SU-DHL-6 (cell line): Measurements from ENCODE around the gene LRRC53.

Source experiments
- CTCF ChIP-seq: fragments of 200-600 bp; sonication (generic); IDR thresholded peaks from one replicate; pipeline ENCODE4 v1.5.1; 2017; ENCODE audit warnings: antibody characterized with exemption, mild to moderate bottlenecking, low read length, moderate library complexity; ENCODE audit not compliant: insufficient read depth, poor library complexity, severe bottlenecking
- EZH2phosphoT487 ChIP-seq: fragments of 200-600 bp; sonication (generic), shearing (Covaris generic); conservative IDR thresholded peaks from 2 replicates; pipeline ENCODE4 v1.6.1; 2018; ENCODE audit warnings: mild to moderate bottlenecking, antibody characterized with exemption, low read length, moderate library complexity, mixed read lengths

GRCh38 chr1:74427681-74428080 is 84.7 kb downstream of the LRRC53 start:
- TF ChIP-seq CTCF = no peak
- no peak for TF ChIP-seq EZH2phosphoT487
